ENCODE results near the gene OPRD1.
A peak's percentile ranks its signal among the peaks of the same experiment; 100 is the strongest.
"Not testable (repeated sequence)": the region's sequence is repeated elsewhere in the genome, so short reads cannot be mapped to it uniquely, and the experiment has no call there.

The OPRD1 gene

DNA sequence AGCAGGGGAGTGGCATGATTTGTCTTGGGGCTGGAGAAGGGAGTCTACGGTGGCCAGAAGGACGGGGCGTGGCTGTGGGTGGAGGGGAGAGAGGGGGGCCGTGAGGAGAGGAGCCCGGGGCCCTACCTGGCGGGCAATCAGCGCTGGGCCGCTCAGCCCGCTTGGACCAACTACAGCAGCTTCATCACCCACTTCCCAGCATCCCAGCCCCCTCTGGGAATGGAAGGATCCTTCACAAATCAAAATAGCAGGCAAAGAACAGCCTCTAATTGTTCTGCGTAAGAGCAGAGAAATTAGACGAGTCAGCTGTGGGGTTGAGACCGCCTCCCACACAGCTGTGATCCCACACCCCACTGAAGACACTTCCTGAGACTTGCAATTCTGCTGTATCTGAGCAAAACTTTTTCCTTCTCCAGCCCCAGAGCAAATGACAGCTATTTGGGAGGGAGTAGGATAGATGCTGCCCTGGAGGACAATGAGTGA is 43.5 kb downstream of the OPRD1 start:
- peaks cover under 1% of the 10 kb centered on the region for H3K4me1 ChIP-seq (ENCODE audit: control insufficient read depth, insufficient read depth, low read length)
- no peaks in the 10 kb centered on the region for H3K9me3 ChIP-seq (ENCODE audit: control insufficient read depth, low read length)
- H3K9ac ChIP-seq (ENCODE audit: low read length) = no peak overlapping the region
- H3K27me3 ChIP-seq (ENCODE audit: control insufficient read depth, insufficient read depth, low read length) = peaks cover 9% of the 10 kb centered on the region
- no peaks in the 10 kb centered on the region for H3K36me3 ChIP-seq (ENCODE audit: control insufficient read depth, insufficient read depth, low read length)
- no peak overlapping the region for H3K4me3 ChIP-seq (ENCODE audit: low read length)

DNA sequence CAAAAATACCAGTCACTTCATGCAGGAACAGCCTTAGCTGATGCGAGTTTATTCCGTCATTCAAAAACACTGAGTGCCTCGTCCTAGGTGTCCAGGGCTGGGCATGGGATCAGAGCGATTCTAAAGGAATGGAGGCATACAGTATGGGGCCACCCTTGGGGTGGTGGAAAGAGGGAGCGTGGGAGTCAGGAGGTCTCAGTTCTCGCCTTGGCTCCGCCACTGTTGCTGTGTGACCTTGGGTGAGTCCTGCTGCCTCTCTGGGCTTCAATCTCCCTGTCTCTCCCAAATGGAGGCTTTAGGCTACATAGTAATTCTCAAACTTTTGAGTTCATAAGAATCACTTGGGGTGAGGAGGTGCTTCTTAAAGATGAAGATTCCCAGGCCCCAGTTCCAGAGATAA is 44.0 kb downstream of the OPRD1 start:
- no peaks in the 10 kb centered on the region for H3K9me3 ChIP-seq (ENCODE audit: control insufficient read depth, low read length)
- H3K9ac ChIP-seq (ENCODE audit: low read length) = no peak overlapping the region
- no peaks in the 10 kb centered on the region for H3K36me3 ChIP-seq (ENCODE audit: control insufficient read depth, insufficient read depth, low read length)
- H3K27me3 ChIP-seq (ENCODE audit: control insufficient read depth, insufficient read depth, low read length) = peaks cover 9% of the 10 kb centered on the region
- H3K4me1 ChIP-seq (ENCODE audit: control insufficient read depth, insufficient read depth, low read length) = peaks cover 5% of the 10 kb centered on the region
- no peak overlapping the region for H3K4me3 ChIP-seq (ENCODE audit: low read length)

DNA sequence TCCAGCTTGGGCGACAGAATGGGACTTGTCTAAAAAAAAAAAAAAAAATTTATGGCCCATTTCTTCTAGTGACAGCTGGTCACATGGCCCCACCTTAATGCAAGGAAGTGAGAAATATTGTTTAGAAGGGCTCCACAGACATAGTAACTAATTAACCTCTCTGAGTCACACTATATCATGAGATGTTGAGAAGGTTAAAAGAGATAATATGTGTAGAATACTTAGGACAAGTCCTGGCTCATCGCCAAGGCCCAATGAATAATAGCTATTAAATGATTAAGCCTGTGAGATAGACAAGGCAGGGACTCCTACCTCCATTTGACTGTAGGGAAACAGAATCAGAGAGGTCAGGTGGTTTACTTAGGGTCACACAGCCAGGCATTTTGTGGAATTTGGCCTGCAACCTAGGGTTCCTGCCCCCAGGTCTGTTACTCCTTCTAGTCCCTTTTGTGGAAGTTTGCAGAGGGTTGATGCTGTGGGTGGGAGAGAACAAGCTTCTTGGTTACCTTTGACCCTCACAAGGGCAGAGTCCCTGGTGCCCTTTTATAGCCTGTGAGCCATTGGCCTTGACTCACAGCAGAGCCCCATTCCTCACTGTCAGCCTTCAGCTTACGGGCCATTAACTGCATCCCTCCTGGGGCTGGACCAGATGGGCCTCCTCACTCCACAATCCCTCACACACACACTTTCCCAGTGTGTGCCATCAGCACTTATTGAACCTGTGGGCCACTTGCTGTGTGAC is 48.5 kb downstream of the OPRD1 start:
- Histone ChIP-seq H3K27me3 (ENCODE audit: control insufficient read depth, insufficient read depth, low read length) (peaks cover 4% of the 10 kb centered on the region), H3K9ac (ENCODE audit: low read length) (peak overlapping the region; percentile 25), H3K4me3 (ENCODE audit: low read length) (no peak overlapping the region), H3K9me3 (ENCODE audit: control insufficient read depth, low read length) (no peaks in the 10 kb centered on the region), H3K36me3 (ENCODE audit: control insufficient read depth, insufficient read depth, low read length) (no peaks in the 10 kb centered on the region), H3K4me1 (ENCODE audit: control insufficient read depth, insufficient read depth, low read length) (peaks cover 10% of the 10 kb centered on the region)

DNA sequence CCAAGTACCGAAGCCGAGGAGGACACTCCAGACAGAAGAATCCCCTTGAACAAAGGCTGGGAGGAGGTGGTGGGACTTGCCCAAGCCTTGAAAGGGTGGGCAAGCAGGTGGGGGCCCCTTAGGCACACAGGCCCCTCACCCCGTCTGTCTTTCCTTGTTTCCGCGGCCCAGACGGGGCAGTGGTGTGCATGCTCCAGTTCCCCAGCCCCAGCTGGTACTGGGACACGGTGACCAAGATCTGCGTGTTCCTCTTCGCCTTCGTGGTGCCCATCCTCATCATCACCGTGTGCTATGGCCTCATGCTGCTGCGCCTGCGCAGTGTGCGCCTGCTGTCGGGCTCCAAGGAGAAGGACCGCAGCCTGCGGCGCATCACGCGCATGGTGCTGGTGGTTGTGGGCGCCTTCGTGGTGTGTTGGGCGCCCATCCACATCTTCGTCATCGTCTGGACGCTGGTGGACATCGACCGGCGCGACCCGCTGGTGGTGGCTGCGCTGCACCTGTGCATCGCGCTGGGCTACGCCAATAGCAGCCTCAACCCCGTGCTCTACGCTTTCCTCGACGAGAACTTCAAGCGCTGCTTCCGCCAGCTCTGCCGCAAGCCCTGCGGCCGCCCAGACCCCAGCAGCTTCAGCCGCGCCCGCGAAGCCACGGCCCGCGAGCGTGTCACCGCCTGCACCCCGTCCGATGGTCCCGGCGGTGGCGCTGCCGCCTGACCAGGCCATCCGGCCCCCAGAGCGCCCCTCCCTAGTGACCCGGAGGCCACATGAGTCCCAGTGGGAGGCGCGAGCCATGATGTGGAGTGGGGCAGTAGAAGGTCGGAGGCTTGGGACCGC is 50.8 kb downstream of the OPRD1 start:
- H3K9me3 ChIP-seq (ENCODE audit: control insufficient read depth, low read length) = no peaks in the 10 kb centered on the region
- H3K9ac ChIP-seq (ENCODE audit: low read length) = no peak overlapping the region
- no peaks in the 10 kb centered on the region for H3K36me3 ChIP-seq (ENCODE audit: control insufficient read depth, insufficient read depth, low read length)
- H3K4me1 ChIP-seq (ENCODE audit: control insufficient read depth, insufficient read depth, low read length) = peaks cover 13% of the 10 kb centered on the region
- peaks cover 8% of the 10 kb centered on the region for H3K27me3 ChIP-seq (ENCODE audit: control insufficient read depth, insufficient read depth, low read length)
- no peak overlapping the region for H3K4me3 ChIP-seq (ENCODE audit: low read length)

DNA sequence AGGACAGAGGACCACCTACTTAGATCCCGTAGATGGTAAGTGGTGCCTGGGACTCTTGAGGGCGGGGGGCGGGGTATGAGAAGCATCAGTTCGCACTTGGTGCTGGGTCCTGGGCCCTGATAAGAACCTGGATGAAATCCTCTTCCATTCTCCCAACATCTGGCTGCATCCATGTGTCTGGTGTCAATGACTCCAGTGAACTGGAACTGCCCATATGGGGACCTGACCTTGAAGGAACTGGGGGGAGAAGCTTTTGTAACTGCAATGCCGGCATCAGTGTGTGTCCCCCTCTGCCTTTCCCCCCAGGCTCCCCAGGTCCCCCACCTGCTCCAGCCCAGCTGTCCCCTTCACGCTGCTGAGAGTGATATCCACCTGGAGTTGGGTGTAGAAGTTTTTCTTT is 52.7 kb downstream of the OPRD1 start:
- Histone ChIP-seq H3K9me3 (ENCODE audit: control insufficient read depth, low read length) (no peaks in the 10 kb centered on the region), H3K27me3 (ENCODE audit: control insufficient read depth, insufficient read depth, low read length) (peaks cover 17% of the 10 kb centered on the region), H3K9ac (ENCODE audit: low read length) (no peak overlapping the region), H3K36me3 (ENCODE audit: control insufficient read depth, insufficient read depth, low read length) (no peaks in the 10 kb centered on the region), H3K4me1 (ENCODE audit: control insufficient read depth, insufficient read depth, low read length) (peaks cover 13% of the 10 kb centered on the region), H3K4me3 (ENCODE audit: low read length) (no peak overlapping the region)

DNA sequence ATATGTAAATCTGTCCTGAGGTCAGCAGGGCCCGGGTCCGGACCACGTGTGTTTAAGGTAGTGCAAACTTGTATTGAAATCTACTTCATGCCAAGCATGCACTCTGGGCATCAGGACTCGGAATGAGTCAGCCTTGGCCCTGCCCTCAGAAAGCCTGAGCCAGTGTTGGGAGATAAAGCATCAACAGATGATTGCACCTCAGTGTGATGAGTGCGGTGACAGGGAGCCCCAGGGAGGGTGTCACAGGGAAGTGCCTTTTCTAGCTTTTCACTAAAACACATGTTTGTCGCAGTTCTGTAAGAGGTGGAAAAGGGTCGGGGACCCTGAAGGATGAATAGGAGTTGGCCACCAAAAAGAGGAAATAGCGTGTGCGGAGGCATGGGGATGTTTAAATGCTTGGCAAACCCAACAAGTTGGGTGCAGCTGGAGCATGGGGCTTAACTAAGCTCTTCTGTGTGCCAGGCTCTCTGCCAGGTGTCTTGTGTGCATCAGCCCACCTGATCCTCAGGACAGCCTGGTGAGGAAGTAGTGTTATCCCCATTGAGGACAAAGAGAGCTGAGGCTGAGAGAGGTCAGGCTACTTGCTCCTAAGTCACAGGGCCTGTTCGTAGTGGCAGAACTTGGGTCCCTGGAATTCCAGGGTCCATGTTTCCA is 54.2 kb downstream of the OPRD1 start:
- Histone ChIP-seq H3K27me3 (ENCODE audit: control insufficient read depth, insufficient read depth, low read length) (peaks cover 17% of the 10 kb centered on the region), H3K9ac (ENCODE audit: low read length) (no peak overlapping the region), H3K4me3 (ENCODE audit: low read length) (no peak overlapping the region), H3K36me3 (ENCODE audit: control insufficient read depth, insufficient read depth, low read length) (no peaks in the 10 kb centered on the region), H3K4me1 (ENCODE audit: control insufficient read depth, insufficient read depth, low read length) (peaks cover 7% of the 10 kb centered on the region), H3K9me3 (ENCODE audit: control insufficient read depth, low read length) (no peaks in the 10 kb centered on the region)

DNA sequence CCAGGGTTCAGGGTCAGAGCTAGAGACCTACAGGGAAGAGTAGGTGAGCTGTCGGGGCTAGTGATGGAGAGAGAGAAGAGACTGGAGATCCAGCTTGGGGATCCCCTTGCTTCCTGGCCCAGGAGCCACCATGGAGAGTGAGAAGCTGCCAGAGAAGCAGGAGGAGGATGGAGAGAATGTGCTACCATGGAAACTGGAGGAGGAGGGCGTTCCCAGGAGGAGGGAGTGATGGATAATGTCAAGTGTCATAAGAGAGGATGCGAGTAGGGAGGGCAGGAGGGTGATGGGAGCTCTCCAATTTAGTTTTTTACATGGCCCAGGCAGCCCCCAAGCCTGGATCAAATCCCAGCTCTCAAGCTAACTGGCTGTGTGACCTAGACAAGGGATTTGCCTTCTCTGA is 55.9 kb downstream of the OPRD1 start:
- peaks cover 17% of the 10 kb centered on the region for H3K27me3 ChIP-seq (ENCODE audit: control insufficient read depth, insufficient read depth, low read length)
- no peak overlapping the region for H3K9ac ChIP-seq (ENCODE audit: low read length)
- H3K9me3 ChIP-seq (ENCODE audit: control insufficient read depth, low read length) = no peaks in the 10 kb centered on the region
- peaks cover 4% of the 10 kb centered on the region for H3K4me1 ChIP-seq (ENCODE audit: control insufficient read depth, insufficient read depth, low read length)
- no peak overlapping the region for H3K4me3 ChIP-seq (ENCODE audit: low read length)
- no peaks in the 10 kb centered on the region for H3K36me3 ChIP-seq (ENCODE audit: control insufficient read depth, insufficient read depth, low read length)

DNA sequence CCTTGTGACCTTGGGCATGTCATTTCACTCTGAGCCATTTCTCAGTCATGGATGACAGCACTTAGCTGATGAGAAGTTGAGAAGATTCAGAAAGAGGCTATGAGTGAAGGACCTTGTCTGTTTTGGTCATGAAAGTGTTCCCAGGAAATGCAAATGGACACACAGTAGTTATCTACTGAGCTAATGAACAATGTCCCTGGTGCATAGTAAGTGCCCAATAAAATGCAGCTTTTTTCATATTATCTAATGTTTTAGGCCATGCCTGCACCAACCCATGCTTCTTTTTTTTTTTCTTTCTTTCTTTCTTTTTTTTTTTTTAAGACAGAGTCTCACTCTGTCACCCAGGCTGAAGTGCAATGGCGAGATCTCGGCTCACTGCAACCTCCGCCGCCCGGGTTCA is 58.0 kb downstream of the OPRD1 start:
- Histone ChIP-seq H3K4me1 (ENCODE audit: control insufficient read depth, insufficient read depth, low read length) (peaks cover 4% of the 10 kb centered on the region), H3K27me3 (ENCODE audit: control insufficient read depth, insufficient read depth, low read length) (peaks cover 17% of the 10 kb centered on the region), H3K9ac (ENCODE audit: low read length) (no peak overlapping the region), H3K4me3 (ENCODE audit: low read length) (no peak overlapping the region), H3K36me3 (ENCODE audit: control insufficient read depth, insufficient read depth, low read length) (no peaks in the 10 kb centered on the region), H3K9me3 (ENCODE audit: control insufficient read depth, low read length) (no peaks in the 10 kb centered on the region)

DNA sequence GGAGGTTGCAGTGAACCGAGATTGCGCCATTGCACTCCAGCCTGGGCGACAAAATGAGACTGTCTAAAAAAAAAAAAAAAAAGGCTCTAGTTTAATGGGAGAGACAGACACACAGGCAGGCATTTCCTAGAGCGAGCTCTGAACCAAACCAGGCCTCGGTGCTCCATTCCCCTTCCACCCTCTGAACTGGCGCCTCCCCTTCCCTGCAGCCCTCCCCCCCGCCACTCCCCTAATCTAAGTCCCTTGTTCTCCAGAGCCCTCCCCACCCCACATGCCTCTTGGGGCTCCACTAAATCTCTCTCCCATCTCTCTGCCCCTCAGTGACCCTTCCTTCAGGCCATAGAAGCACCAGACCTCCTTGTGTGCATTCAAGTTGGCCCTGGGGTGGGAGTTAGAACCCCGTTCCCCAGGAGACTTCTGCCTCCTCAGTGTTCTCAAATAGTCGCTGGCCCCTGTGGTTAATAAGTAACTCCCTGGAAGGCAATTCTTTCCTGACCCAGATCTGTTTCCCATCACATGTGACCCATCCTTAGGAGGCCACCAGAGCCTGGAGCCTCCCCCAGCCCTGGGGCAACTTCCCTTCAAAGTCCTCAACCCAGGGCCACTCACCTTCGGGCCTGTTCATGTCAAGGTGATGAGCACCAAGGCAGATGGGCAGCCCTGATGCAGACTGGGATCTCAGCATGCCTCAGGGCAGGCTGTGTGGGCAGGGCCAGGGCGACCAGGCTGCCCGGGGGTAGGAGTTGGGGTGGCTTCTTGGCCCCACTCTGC is 59.8 kb downstream of the OPRD1 start:
- no peaks in the 10 kb centered on the region for H3K9me3 ChIP-seq (ENCODE audit: control insufficient read depth, low read length)
- peaks cover 4% of the 10 kb centered on the region for H3K4me1 ChIP-seq (ENCODE audit: control insufficient read depth, insufficient read depth, low read length)
- no peak overlapping the region for H3K9ac ChIP-seq (ENCODE audit: low read length)
- H3K27me3 ChIP-seq (ENCODE audit: control insufficient read depth, insufficient read depth, low read length) = peaks cover 12% of the 10 kb centered on the region
- no peak overlapping the region for H3K4me3 ChIP-seq (ENCODE audit: low read length)
- no peaks in the 10 kb centered on the region for H3K36me3 ChIP-seq (ENCODE audit: control insufficient read depth, insufficient read depth, low read length)

DNA sequence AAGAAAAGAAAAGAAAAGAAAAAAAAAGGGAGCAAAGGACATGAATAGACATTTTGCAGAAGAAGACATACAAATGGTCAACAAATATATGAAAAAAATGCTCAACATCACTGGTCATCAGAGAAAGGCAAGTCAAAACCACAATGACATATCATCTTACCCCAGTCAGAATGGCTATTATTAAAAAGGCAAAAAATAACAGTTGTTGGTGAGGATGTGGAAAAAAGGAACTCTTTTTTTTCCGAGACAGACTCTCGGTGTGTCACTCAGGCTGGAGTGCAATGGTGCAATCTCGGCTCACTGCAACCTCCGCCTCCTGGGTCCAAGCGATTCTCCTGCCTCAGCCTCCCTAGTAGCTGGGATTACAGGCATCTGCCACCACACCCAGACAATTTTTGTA is 63.2 kb downstream of the OPRD1 start:
- H3K36me3 ChIP-seq (ENCODE audit: control insufficient read depth, insufficient read depth, low read length); H3K4me1 ChIP-seq (ENCODE audit: control insufficient read depth, insufficient read depth, low read length); H3K9ac ChIP-seq (ENCODE audit: low read length); H3K4me3 ChIP-seq (ENCODE audit: low read length); H3K9me3 ChIP-seq (ENCODE audit: control insufficient read depth, low read length); H3K27me3 ChIP-seq (ENCODE audit: control insufficient read depth, insufficient read depth, low read length): not testable (repeated sequence)

DNA sequence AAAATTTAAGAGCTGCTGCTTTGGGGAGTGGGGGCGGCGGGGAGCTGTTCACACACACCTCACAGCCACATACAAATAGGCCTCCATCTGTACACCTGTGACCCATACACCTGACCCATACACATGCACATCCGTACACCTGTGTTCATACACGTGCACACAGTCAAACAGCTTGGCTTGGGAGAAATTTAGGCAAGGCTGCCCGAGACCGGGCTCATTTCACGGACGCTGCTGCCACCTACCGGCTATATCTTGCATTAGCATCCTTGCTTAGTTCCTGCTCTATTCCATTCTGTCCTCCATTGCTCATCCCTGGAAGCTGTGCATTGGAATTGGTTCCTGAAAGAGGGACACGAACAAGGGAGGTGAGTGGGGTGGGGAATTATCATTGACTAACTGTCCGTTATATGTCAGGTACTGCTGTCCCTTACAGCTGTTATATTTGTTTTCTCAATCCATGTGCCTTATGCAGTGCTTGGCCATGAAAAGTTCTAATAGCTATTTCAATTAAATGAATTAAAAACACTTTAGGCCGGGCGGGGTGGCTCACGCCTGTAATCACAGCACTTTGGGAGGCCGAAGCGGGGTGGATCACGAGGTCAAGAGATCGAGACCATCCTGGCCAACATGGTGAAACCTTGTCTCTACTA is 65.3 kb downstream of the OPRD1 start:
- no peak overlapping the region for H3K9ac ChIP-seq (ENCODE audit: low read length)
- H3K36me3 ChIP-seq (ENCODE audit: control insufficient read depth, insufficient read depth, low read length) = no peaks in the 10 kb centered on the region
- H3K9me3 ChIP-seq (ENCODE audit: control insufficient read depth, low read length) = no peaks in the 10 kb centered on the region
- H3K4me3 ChIP-seq (ENCODE audit: low read length) = no peak overlapping the region
- H3K4me1 ChIP-seq (ENCODE audit: control insufficient read depth, insufficient read depth, low read length) = peaks cover 9% of the 10 kb centered on the region
- no peaks in the 10 kb centered on the region for H3K27me3 ChIP-seq (ENCODE audit: control insufficient read depth, insufficient read depth, low read length)
